Left lung (tissue), 10 donors: ENCODE measurements around the gene MSX2. TPM values are rescaled to one million over a fixed set of nuclear protein-coding genes. Genes with fewer than 3 reads are reported as not detected.
A peak's percentile ranks its signal among the peaks of the same experiment; 100 is the strongest.

Experiments
- ATAC-seq: fragments of 200-7000 bp; cut with Tn5 transposase; one replicate; pipeline ENCODE4 v1.9.1; 2020; ENCODE audit warnings: moderate library complexity
- DNase-seq, 4 donors: peaks; one replicate each; pipeline ENCODE4 v3.0.0-alpha.2; 2013 to 2020
- H3K27ac ChIP-seq, 2 donors: fragments of 200-600 bp; sonication (generic) in 1 of 2; one replicate each; pipeline versions ENCODE4 v1.5.0 to v1.8.0; 2020 to 2021
- H3K27me3 ChIP-seq, 2 donors: fragments of 200-600 bp; sonication (generic) in 1 of 2; one replicate each; pipeline versions ENCODE4 v1.5.0 to v1.8.0; 2020 to 2021
- H3K36me3 ChIP-seq, 2 donors: fragments of 200-600 bp; sonication (generic) in 1 of 2; one replicate each; pipeline versions ENCODE4 v1.5.0 to v1.8.0; 2020 to 2021
- H3K4me1 ChIP-seq, 2 donors: fragments of 200-600 bp; one replicate each; pipeline ENCODE4 v1.8.0; 2021
- H3K4me3 ChIP-seq, 2 donors: fragments of 200-600 bp; sonication (generic) in 1 of 2; one replicate each; pipeline versions ENCODE4 v1.5.0 to v1.8.0; 2020 to 2021; ENCODE audit warnings: mild to moderate bottlenecking in 1 of 2
- H3K9me3 ChIP-seq, 2 donors: fragments of 200-600 bp; sonication (generic) in 1 of 2; one replicate each; pipeline versions ENCODE4 v1.5.0 to v1.8.0; 2020 to 2021
- CTCF ChIP-seq, 2 donors: fragments of 200-600 bp; sonication (generic) in 1 of 2; IDR thresholded peaks; one replicate each; pipeline versions ENCODE4 v1.5.0 to v1.8.0; 2021; ENCODE audit warnings: antibody characterized with exemption in 2 of 2
- intact Hi-C, 2 donors: fragments of 100-400 bp; cut with DNase I; formaldehyde crosslinking; loops; one replicate each; pipeline versions ENCODE4 v1.11.2 to v1.14.2; 2022
- polyA plus RNA-seq, 6 donors: library from polyadenylated mRNA; unstranded; fragments of 120-200 nt; gene quantifications; one replicate each; pipeline ENCODE4 v1.2.1, GENCODE V29; 2013; ENCODE audit not compliant: insufficient read length in 6 of 6
- total RNA-seq, 2 donors: library from RNA; stranded (reverse); fragmentation: NEBNext Ultra II Directional; extraction: Animal tissue kit (Norgen Biotek cat#: 25700); gene quantifications; one replicate each; pipeline ENCODE4 v1.2.1, GENCODE V29; 2021
- donor health status: DM: no; HTN: yes; CAD: no.
- donor health status: DM: no; HTN: no; CAD: no.

Gene MSX2
- total and polyA plus RNA-seq, 8 donors: 0.70 to 2.2 (median 1.3) TPM

- ATAC-seq: no peak
- peak in 1 of 4 donors; percentile 30 for DNase-seq
- H3K27ac ChIP-seq: no peak overlapping the region
Observed at GRCh38 chr5:174706997-174707572, 17.3 kb upstream of the MSX2 start.

GRCh38 chr5:174707671-174708070 lies 16.7 kb upstream of the MSX2 start:
- Histone ChIP-seq H3K4me3 (no peak overlapping the region), H3K4me1 (no peaks in the 10 kb centered on the region), H3K27ac (no peak overlapping the region), H3K9me3 (no peaks in the 10 kb centered on the region), H3K36me3 (no peaks in the 10 kb centered on the region), H3K27me3 (peaks cover 0 to 74% of the 10 kb centered on the region in 2 donors)
- DNase-seq: no peak
- ATAC-seq: no peak
- intact Hi-C loops: no loop called here
- no peak for TF ChIP-seq CTCF (IDR thresholded peaks at IDR 0.05)

More at GRCh38 chr5:174706997-174707572, 17.3 kb upstream of the MSX2 start:
- Histone ChIP-seq H3K27me3 (peaks cover 0 to 69% of the 10 kb centered on the region in 2 donors), H3K4me1 (no peaks in the 10 kb centered on the region), H3K36me3 (no peaks in the 10 kb centered on the region), H3K9me3 (no peaks in the 10 kb centered on the region), H3K4me3 (no peak overlapping the region)
- intact Hi-C loops: no loop called here
- TF ChIP-seq CTCF (IDR thresholded peaks at IDR 0.05): no peak

GRCh38 chr5:174708476-174709207 lies 15.7 kb upstream of the MSX2 start:
- peak in 1 of 4 donors; percentile 38 for DNase-seq
- H3K9me3 ChIP-seq: no peaks in the 10 kb centered on the region
- no peak for TF ChIP-seq CTCF (IDR thresholded peaks at IDR 0.05)
- H3K4me3 ChIP-seq: no peak overlapping the region
- H3K27ac ChIP-seq: no peak overlapping the region
- ATAC-seq: no peak
- H3K27me3 ChIP-seq: peaks cover 0 to 80% of the 10 kb centered on the region in 2 donors
- intact Hi-C loops: no loop called here
- H3K36me3 ChIP-seq: no peaks in the 10 kb centered on the region
- no peaks in the 10 kb centered on the region for H3K4me1 ChIP-seq

DNA sequence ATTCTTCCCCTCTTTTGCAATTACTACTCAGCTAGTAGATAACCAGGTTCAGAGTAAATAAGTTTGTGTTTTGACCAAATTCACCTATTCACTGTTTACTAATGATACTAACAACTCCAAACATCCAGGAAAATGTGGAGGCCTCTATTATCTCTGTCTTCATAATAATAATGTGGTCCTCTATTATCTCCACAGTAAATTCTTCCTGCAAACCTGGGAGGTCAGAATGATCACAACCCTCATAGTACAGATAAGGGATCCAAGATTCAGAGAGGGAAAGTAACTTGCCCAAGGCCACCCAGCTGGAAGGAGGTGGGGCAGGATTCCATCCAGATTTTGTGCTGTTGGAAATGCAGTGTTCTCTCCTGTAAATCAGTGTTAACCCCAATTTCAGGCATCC lies 9.6 kb upstream of the MSX2 start:
- no peak for ATAC-seq
- no peak for DNase-seq
- Histone ChIP-seq H3K36me3 (no peaks in the 10 kb centered on the region), H3K27me3 (peaks cover 24 to 98% of the 10 kb centered on the region in 2 donors), H3K4me3 (no peak overlapping the region), H3K4me1 (no peaks in the 10 kb centered on the region), H3K27ac (no peak overlapping the region), H3K9me3 (no peaks in the 10 kb centered on the region)
- no peak for TF ChIP-seq CTCF (IDR thresholded peaks at IDR 0.05)
- intact Hi-C loops: no loop called here

DNA sequence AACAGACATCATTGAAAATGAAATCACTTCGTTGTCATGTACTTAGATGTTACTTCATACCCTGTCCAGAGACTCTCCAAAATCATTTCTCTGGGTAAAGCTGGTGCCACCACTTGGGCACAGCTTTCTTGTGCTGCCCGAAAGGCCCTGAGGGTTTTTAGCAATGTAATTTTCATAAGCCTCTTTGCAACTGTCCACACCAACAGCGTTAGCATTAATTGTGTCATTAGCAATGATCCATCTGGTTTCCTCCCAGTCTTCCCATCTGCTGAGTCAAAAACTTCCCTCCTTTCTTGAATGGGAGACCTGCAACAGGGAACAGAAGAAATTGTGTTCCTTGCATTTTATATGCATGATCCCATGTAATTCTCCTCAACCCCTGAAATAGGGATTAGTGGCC lies 8.6 kb upstream of the MSX2 start:
- intact Hi-C loops: no loop called here
- no peak for TF ChIP-seq CTCF (IDR thresholded peaks at IDR 0.05)
- peaks cover 35 to 100% of the 10 kb centered on the region in 2 donors for H3K27me3 ChIP-seq

More for the DNA sequence above, 8.6 kb upstream of the MSX2 start:
- Histone ChIP-seq H3K4me1 (peaks cover 0 to 3% of the 10 kb centered on the region in 2 donors), H3K36me3 (no peaks in the 10 kb centered on the region), H3K4me3 (no peak overlapping the region), H3K9me3 (no peaks in the 10 kb centered on the region), H3K27ac (no peak overlapping the region)
- no peak for DNase-seq
- ATAC-seq: no peak
